GM23338 (cell line): ENCODE results near the gene RALGPS1. TPM values are rescaled to one million over a fixed set of nuclear protein-coding genes. Genes with fewer than 3 reads are reported as not detected.

Experiments used
- ATAC-seq: fragments of 200-7000 bp; cut with Tn5 transposase; 3 replicates; pipeline ENCODE4 v1.9.1; 2020
- DNase-seq: peaks from one replicate; pipeline ENCODE4 v3.0.0-alpha.2; 2015; ENCODE audit warnings: low spot score
- H2AFZ ChIP-seq: fragments of 200-600 bp; sonication (generic); 2 replicates; pipeline ENCODE4 v1.8.0; 2016; ENCODE audit warnings: antibody characterized with exemption, mild to moderate bottlenecking, moderate library complexity
- H3F3A ChIP-seq: fragments of 200-600 bp; sonication (generic); replicated peaks from 2 replicates; pipeline ENCODE4 v1.8.0; 2017; ENCODE audit warnings: antibody characterized with exemption, mixed run types, low read depth
- H3K27ac ChIP-seq: fragments of 200-600 bp; sonication (generic); 2 replicates; pipeline ENCODE4 v1.6.1; 2016; ENCODE audit warnings: low read depth
- H3K27me3 ChIP-seq: fragments of 200-600 bp; sonication (generic); 2 replicates; pipeline ENCODE4 v1.8.0; 2016; ENCODE audit warnings: mild to moderate bottlenecking, mixed run types, moderate library complexity; ENCODE audit not compliant: insufficient read depth
- H3K36me3 ChIP-seq: fragments of 200-600 bp; sonication (generic); 2 replicates; pipeline ENCODE4 v1.8.0; 2016; ENCODE audit warnings: mild to moderate bottlenecking; ENCODE audit not compliant: insufficient read depth
- H3K4me1 ChIP-seq: fragments of 200-600 bp; sonication (generic); 2 replicates; pipeline ENCODE4 v1.8.0; 2016; ENCODE audit warnings: mild to moderate bottlenecking, moderate library complexity; ENCODE audit not compliant: insufficient read depth
- H3K4me2 ChIP-seq: fragments of 200-600 bp; sonication (generic); 2 replicates; pipeline ENCODE4 v1.7.1; 2017; ENCODE audit warnings: mixed run types
- H3K4me3 ChIP-seq: fragments of 200-600 bp; sonication (generic); 2 replicates; pipeline ENCODE4 v1.6.1; 2016; ENCODE audit warnings: mixed run types
- H3K79me2 ChIP-seq: fragments of 200-600 bp; sonication (generic); replicated peaks from 2 replicates; pipeline ENCODE4 v1.8.0; 2017; ENCODE audit warnings: mild to moderate bottlenecking; ENCODE audit not compliant: insufficient read depth
- H3K9me2 ChIP-seq: fragments of 200-600 bp; sonication (generic); 2 replicates; pipeline ENCODE4 v1.8.0; 2017; ENCODE audit not compliant: insufficient read depth
- H4K20me1 ChIP-seq: fragments of 200-600 bp; sonication (generic); replicated peaks from 2 replicates; pipeline ENCODE4 v1.8.0; 2017; ENCODE audit warnings: mild to moderate bottlenecking; ENCODE audit not compliant: insufficient read depth
- H3K27ac Mint-ChIP-seq: 2 replicates; pipeline ENCODE4 v1.8.0; 2020; ENCODE audit warnings: inconsistent platforms, mild to moderate bottlenecking, moderate library complexity, mixed read lengths
- H3K27me3 Mint-ChIP-seq: 3 replicates; pipeline ENCODE4 v1.8.0; 2022; ENCODE audit warnings: low read depth, mild to moderate bottlenecking, moderate library complexity, mixed read lengths, inconsistent platforms; ENCODE audit not compliant: insufficient read depth, poor library complexity
- H3K36me3 Mint-ChIP-seq: 3 replicates; pipeline ENCODE4 v1.8.0; 2021; ENCODE audit warnings: low read depth, mild to moderate bottlenecking, inconsistent platforms, moderate library complexity, mixed read lengths
- H3K4me1 Mint-ChIP-seq: 3 replicates; pipeline ENCODE4 v1.8.0; 2020; ENCODE audit warnings: mild to moderate bottlenecking, inconsistent platforms, mixed read lengths
- H3K4me3 Mint-ChIP-seq: 3 replicates; pipeline ENCODE4 v1.8.0; 2021; ENCODE audit warnings: moderate library complexity, mild to moderate bottlenecking, inconsistent platforms, mixed read lengths
- H3K9me3 Mint-ChIP-seq: 3 replicates; pipeline ENCODE4 v1.8.0; 2020; ENCODE audit warnings: moderate library complexity, mild to moderate bottlenecking, inconsistent platforms, mixed read lengths
- CREB1 ChIP-seq: fragments of 250-450 bp; sonication (Bioruptor Pico); IDR thresholded peaks from 2 replicates; pipeline ENCODE4 v1.5.0; 2020; ENCODE audit warnings: low read depth, mild to moderate bottlenecking, moderate library complexity
- EZH2 ChIP-seq: fragments of 200-600 bp; sonication (generic); IDR thresholded peaks from one replicate; pipeline ENCODE4 v1.8.0; 2017; ENCODE audit warnings: antibody characterized with exemption, mild to moderate bottlenecking, low read depth; ENCODE audit not compliant: unreplicated experiment
- EZH2phosphoT487 ChIP-seq: fragments of 200-600 bp; sonication (generic); IDR thresholded peaks from one replicate; pipeline ENCODE4 v1.8.1; 2018; ENCODE audit warnings: antibody characterized with exemption; ENCODE audit not compliant: unreplicated experiment
- JUNB ChIP-seq: IDR thresholded peaks from one replicate; pipeline ENCODE4 v1.6.1; 2016; ENCODE audit warnings: antibody characterized with exemption; ENCODE audit not compliant: unreplicated experiment
- NANOG ChIP-seq: IDR thresholded peaks from 2 replicates; pipeline ENCODE4 v1.6.1; 2016; ENCODE audit warnings: antibody characterized with exemption, borderline replicate concordance
- POLR2AphosphoS5 ChIP-seq: IDR thresholded peaks from 2 replicates; pipeline ENCODE4 v1.6.1; 2016; ENCODE audit warnings: antibody characterized with exemption, low read depth
- STAT1 ChIP-seq: IDR thresholded peaks from one replicate; pipeline ENCODE4 v1.6.1; 2016; ENCODE audit warnings: antibody characterized with exemption; ENCODE audit not compliant: unreplicated experiment
- ZNF114 ChIP-seq: fragments of 250-450 bp; sonication (Bioruptor Pico); IDR thresholded peaks from 2 replicates; pipeline ENCODE4 v1.5.0; 2020; ENCODE audit warnings: mild to moderate bottlenecking, moderate library complexity
- ZNF331 ChIP-seq: fragments of 250-450 bp; sonication (Bioruptor Pico); IDR thresholded peaks from 2 replicates; pipeline ENCODE4 v1.5.0; 2020; ENCODE audit warnings: low read depth, mild to moderate bottlenecking, moderate library complexity
- polyA plus RNA-seq: library from polyadenylated mRNA; unstranded; fragments of >200 nt; fragmentation: Nextera tagmentation; extraction: Ambion mirVana; gene quantifications from 2 replicates; pipeline ENCODE4 v1.2.1, GENCODE V29; 2016
- total RNA-seq: library from RNA; depleted of rRNA; stranded (reverse); fragments of >200 nt; shearing (Covaris generic); gene quantifications from 2 replicates; pipeline ENCODE4 v1.2.3, GENCODE V29; 2014
- TF ChIP-seq, protein P1 (sequence below): fragments of 250-450 bp; sonication (Bioruptor Pico); IDR thresholded peaks from 2 replicates; pipeline ENCODE4 v1.5.0; 2020; ENCODE audit warnings: mild to moderate bottlenecking, moderate library complexity
- TF ChIP-seq, protein P2 (sequence below): IDR thresholded peaks from one replicate; pipeline ENCODE4 v1.6.1; 2018; ENCODE audit warnings: antibody characterized with exemption; ENCODE audit not compliant: unreplicated experiment
- TF ChIP-seq, protein P3 (sequence below): IDR thresholded peaks from 2 replicates; pipeline ENCODE4 v1.6.1; 2016; ENCODE audit warnings: antibody characterized with exemption

RALGPS1 gene
- total and polyA plus RNA-seq, 2 experiments from 2014 or later: 18.2 to 57.1 TPM

DNA sequence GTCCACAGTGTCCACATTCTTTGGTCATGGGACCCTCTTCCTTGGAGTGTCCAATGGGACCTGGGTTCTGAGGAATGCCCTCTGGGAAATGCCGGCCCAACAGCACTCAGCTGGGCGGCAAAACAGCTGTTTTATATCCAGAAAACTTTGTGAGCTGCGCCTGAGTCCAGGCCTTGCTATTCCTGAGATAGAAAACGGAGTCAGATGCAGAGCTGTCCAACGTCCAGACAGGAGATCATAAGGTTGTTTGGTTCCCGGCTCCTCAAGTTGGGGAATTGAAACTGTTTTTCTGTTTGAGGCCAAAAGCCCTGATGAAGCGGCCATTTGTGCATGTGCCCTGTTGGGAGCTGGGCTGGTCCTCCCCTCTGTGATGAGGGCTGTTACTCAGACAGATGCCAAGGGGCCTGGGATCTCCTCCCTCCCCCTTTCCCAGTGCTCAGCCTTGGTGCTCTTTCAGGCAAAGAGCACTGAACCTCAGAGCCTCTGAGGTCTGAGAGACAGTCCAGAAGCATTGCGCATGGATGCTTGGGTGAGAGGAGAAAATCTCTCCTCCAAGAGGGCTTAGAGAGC, 283.4 kb downstream of the RALGPS1 start:
- H3K9me3 Mint-ChIP-seq: no peaks in the 10 kb centered on the region
- no peak overlapping the region for H2AFZ ChIP-seq
- H3K4me2 ChIP-seq: no peak overlapping the region

More for the DNA sequence above, 283.4 kb downstream of the RALGPS1 start:
- no peak for ATAC-seq
- Histone ChIP-seq H3K4me1 (peaks cover 4% of the 10 kb centered on the region; the same call in 1 of the 2 replicates), H3K9me2 (no peaks in the 10 kb centered on the region), H4K20me1 (no peaks in the 10 kb centered on the region), H3K4me3 (no peak overlapping the region), H3K27me3 (no peaks in the 10 kb centered on the region), H3K36me3 (no peaks in the 10 kb centered on the region), H3K27ac (no peak overlapping the region), H3F3A (no peaks in the 10 kb centered on the region), H3K79me2 (no peaks in the 10 kb centered on the region)
- no peak for TF ChIP-seq NANOG
- TF ChIP-seq EZH2: no peak
- TF ChIP-seq, protein P1, sequence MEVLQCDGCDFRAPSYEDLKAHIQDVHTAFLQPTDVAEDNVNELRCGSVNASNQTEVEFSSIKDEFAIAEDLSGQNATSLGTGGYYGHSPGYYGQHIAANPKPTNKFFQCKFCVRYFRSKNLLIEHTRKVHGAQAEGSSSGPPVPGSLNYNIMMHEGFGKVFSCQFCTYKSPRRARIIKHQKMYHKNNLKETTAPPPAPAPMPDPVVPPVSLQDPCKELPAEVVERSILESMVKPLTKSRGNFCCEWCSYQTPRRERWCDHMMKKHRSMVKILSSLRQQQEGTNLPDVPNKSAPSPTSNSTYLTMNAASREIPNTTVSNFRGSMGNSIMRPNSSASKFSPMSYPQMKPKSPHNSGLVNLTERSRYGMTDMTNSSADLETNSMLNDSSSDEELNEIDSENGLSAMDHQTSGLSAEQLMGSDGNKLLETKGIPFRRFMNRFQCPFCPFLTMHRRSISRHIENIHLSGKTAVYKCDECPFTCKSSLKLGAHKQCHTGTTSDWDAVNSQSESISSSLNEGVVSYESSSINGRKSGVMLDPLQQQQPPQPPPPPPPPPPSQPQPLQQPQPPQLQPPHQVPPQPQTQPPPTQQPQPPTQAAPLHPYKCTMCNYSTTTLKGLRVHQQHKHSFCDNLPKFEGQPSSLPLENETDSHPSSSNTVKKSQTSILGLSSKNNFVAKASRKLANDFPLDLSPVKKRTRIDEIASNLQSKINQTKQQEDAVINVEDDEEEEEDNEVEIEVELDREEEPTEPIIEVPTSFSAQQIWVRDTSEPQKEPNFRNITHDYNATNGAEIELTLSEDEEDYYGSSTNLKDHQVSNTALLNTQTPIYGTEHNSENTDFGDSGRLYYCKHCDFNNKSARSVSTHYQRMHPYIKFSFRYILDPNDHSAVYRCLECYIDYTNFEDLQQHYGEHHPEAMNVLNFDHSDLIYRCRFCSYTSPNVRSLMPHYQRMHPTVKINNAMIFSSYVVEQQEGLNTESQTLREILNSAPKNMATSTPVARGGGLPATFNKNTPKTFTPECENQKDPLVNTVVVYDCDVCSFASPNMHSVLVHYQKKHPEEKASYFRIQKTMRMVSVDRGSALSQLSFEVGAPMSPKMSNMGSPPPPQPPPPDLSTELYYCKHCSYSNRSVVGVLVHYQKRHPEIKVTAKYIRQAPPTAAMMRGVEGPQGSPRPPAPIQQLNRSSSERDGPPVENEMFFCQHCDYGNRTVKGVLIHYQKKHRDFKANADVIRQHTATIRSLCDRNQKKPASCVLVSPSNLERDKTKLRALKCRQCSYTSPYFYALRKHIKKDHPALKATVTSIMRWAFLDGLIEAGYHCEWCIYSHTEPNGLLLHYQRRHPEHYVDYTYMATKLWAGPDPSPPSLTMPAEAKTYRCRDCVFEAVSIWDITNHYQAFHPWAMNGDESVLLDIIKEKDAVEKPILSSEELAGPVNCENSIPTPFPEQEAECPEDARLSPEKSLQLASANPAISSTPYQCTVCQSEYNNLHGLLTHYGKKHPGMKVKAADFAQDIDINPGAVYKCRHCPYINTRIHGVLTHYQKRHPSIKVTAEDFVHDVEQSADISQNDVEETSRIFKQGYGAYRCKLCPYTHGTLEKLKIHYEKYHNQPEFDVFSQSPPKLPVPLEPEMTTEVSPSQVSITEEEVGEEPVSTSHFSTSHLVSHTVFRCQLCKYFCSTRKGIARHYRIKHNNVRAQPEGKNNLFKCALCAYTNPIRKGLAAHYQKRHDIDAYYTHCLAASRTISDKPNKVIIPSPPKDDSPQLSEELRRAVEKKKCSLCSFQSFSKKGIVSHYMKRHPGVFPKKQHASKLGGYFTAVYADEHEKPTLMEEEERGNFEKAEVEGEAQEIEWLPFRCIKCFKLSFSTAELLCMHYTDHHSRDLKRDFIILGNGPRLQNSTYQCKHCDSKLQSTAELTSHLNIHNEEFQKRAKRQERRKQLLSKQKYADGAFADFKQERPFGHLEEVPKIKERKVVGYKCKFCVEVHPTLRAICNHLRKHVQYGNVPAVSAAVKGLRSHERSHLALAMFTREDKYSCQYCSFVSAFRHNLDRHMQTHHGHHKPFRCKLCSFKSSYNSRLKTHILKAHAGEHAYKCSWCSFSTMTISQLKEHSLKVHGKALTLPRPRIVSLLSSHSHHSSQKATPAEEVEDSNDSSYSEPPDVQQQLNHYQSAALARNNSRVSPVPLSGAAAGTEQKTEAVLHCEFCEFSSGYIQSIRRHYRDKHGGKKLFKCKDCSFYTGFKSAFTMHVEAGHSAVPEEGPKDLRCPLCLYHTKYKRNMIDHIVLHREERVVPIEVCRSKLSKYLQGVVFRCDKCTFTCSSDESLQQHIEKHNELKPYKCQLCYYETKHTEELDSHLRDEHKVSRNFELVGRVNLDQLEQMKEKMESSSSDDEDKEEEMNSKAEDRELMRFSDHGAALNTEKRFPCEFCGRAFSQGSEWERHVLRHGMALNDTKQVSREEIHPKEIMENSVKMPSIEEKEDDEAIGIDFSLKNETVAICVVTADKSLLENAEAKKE (CRISPR knock-in tag): no peak
- TF ChIP-seq ZNF331: no peak
- TF ChIP-seq POLR2AphosphoS5: no peak
- no peak for TF ChIP-seq ZNF114 (CRISPR knock-in tag)
- no peak for TF ChIP-seq JUNB
- TF ChIP-seq, protein P2, sequence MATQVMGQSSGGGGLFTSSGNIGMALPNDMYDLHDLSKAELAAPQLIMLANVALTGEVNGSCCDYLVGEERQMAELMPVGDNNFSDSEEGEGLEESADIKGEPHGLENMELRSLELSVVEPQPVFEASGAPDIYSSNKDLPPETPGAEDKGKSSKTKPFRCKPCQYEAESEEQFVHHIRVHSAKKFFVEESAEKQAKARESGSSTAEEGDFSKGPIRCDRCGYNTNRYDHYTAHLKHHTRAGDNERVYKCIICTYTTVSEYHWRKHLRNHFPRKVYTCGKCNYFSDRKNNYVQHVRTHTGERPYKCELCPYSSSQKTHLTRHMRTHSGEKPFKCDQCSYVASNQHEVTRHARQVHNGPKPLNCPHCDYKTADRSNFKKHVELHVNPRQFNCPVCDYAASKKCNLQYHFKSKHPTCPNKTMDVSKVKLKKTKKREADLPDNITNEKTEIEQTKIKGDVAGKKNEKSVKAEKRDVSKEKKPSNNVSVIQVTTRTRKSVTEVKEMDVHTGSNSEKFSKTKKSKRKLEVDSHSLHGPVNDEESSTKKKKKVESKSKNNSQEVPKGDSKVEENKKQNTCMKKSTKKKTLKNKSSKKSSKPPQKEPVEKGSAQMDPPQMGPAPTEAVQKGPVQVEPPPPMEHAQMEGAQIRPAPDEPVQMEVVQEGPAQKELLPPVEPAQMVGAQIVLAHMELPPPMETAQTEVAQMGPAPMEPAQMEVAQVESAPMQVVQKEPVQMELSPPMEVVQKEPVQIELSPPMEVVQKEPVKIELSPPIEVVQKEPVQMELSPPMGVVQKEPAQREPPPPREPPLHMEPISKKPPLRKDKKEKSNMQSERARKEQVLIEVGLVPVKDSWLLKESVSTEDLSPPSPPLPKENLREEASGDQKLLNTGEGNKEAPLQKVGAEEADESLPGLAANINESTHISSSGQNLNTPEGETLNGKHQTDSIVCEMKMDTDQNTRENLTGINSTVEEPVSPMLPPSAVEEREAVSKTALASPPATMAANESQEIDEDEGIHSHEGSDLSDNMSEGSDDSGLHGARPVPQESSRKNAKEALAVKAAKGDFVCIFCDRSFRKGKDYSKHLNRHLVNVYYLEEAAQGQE: no peak
- TF ChIP-seq STAT1: no peak
- no peak for TF ChIP-seq CREB1 (CRISPR knock-in tag)
- no peak for TF ChIP-seq EZH2phosphoT487
- TF ChIP-seq, protein P3, sequence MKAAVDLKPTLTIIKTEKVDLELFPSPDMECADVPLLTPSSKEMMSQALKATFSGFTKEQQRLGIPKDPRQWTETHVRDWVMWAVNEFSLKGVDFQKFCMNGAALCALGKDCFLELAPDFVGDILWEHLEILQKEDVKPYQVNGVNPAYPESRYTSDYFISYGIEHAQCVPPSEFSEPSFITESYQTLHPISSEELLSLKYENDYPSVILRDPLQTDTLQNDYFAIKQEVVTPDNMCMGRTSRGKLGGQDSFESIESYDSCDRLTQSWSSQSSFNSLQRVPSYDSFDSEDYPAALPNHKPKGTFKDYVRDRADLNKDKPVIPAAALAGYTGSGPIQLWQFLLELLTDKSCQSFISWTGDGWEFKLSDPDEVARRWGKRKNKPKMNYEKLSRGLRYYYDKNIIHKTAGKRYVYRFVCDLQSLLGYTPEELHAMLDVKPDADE: no peak
- no peak for DNase-seq
- no peak overlapping the region for H3K4me3 Mint-ChIP-seq
- peaks cover 11% of the 10 kb centered on the region for H3K27me3 Mint-ChIP-seq
- H3K36me3 Mint-ChIP-seq: no peaks in the 10 kb centered on the region
- no peak overlapping the region; the same call in 1 of the 2 replicates for H3K27ac Mint-ChIP-seq
- peaks cover 6% of the 10 kb centered on the region; the same call in 2 of the 3 replicates for H3K4me1 Mint-ChIP-seq
